Trophoblast cell (in vitro differentiated cells and primary cell): ENCODE results near the gene GNL2.

Experiments used
- DNase-seq, 2 donors: peaks; one replicate each; pipeline ENCODE4 v3.0.0-alpha.2; 2016
- H2AFZ ChIP-seq: 2 replicates; pipeline ENCODE4 v1.6.1; 2013; ENCODE audit warnings: low read length, moderate library complexity, mild to moderate bottlenecking; ENCODE audit not compliant: insufficient read depth, poor library complexity
- H2AK5ac ChIP-seq: 2 replicates; pipeline ENCODE4 v1.6.1; 2013; ENCODE audit warnings: mild to moderate bottlenecking, low read length
- H2BK120ac ChIP-seq: 2 replicates; pipeline ENCODE4 v1.6.1; 2013; ENCODE audit warnings: low read length, mild to moderate bottlenecking, moderate library complexity; ENCODE audit not compliant: insufficient read depth, poor library complexity
- H2BK12ac ChIP-seq: 2 replicates; pipeline ENCODE4 v1.6.1; 2013; ENCODE audit warnings: mild to moderate bottlenecking, low read length, moderate library complexity
- H2BK5ac ChIP-seq: 2 replicates; pipeline ENCODE4 v1.6.1; 2013; ENCODE audit warnings: low read length, low read depth, moderate library complexity, mild to moderate bottlenecking; ENCODE audit not compliant: poor library complexity
- H3K14ac ChIP-seq: 2 replicates; pipeline ENCODE4 v1.6.1; 2013; ENCODE audit warnings: mild to moderate bottlenecking, low read length
- H3K18ac ChIP-seq: 2 replicates; pipeline ENCODE4 v1.6.1; 2013; ENCODE audit warnings: mild to moderate bottlenecking, low read length
- H3K23ac ChIP-seq: 2 replicates; pipeline ENCODE4 v1.6.1; 2013; ENCODE audit warnings: low read length
- H3K27ac ChIP-seq: 2 replicates; pipeline ENCODE4 v1.5.1; 2013; ENCODE audit warnings: low read depth, mild to moderate bottlenecking, inconsistent platforms, low read length, moderate library complexity
- H3K27me3 ChIP-seq: 2 replicates; pipeline ENCODE4 v1.6.1; 2013; ENCODE audit warnings: inconsistent platforms, mild to moderate bottlenecking, low read length, moderate library complexity; ENCODE audit not compliant: insufficient read depth
- H3K36me3 ChIP-seq, 2 experiments: 1 replicate in 1 of 2; 2 replicates in 1 of 2; pipeline ENCODE4 v1.6.1; 2013; ENCODE audit warnings: low read length in 2 of 2, mild to moderate bottlenecking in 2 of 2, moderate library complexity in 1 of 2; ENCODE audit not compliant: insufficient read depth in 2 of 2, control insufficient read depth in 1 of 2
- H3K4ac ChIP-seq: 2 replicates; pipeline ENCODE4 v1.6.1; 2013; ENCODE audit warnings: low read depth, mild to moderate bottlenecking, low read length, moderate library complexity
- H3K4me1 ChIP-seq, 2 experiments: 1 replicate in 1 of 2; 2 replicates in 1 of 2; pipeline ENCODE4 v1.6.1; 2013; ENCODE audit warnings: low read length in 2 of 2, mild to moderate bottlenecking in 2 of 2, moderate library complexity in 1 of 2; ENCODE audit not compliant: insufficient read depth in 2 of 2, control insufficient read depth in 1 of 2
- H3K4me2 ChIP-seq: 2 replicates; pipeline ENCODE4 v1.6.1; 2013; ENCODE audit warnings: inconsistent platforms, mild to moderate bottlenecking, low read length, moderate library complexity
- H3K4me3 ChIP-seq: 2 replicates; pipeline ENCODE4 v1.5.1; 2013; ENCODE audit warnings: mild to moderate bottlenecking, low read depth, low read length, inconsistent platforms
- H3K79me1 ChIP-seq: one replicate; pipeline ENCODE4 v1.6.1; 2013; ENCODE audit warnings: low read length
- H3K79me2 ChIP-seq: 2 replicates; pipeline ENCODE4 v1.6.1; 2013; ENCODE audit warnings: low read length, mild to moderate bottlenecking; ENCODE audit not compliant: control insufficient read depth, insufficient read depth, poor library complexity
- H3K9ac ChIP-seq: 2 replicates; pipeline ENCODE4 v1.6.1; 2013; ENCODE audit warnings: mild to moderate bottlenecking, low read length
- H3K9me3 ChIP-seq: 2 replicates; pipeline ENCODE4 v1.6.1; 2013; ENCODE audit warnings: low read depth, mild to moderate bottlenecking, control low read depth, inconsistent platforms, low read length; ENCODE audit not compliant: insufficient read depth
- H4K12ac ChIP-seq: 2 replicates; pipeline ENCODE4 v1.6.1; 2013; ENCODE audit warnings: low read depth, mild to moderate bottlenecking, low read length, moderate library complexity
- H4K8ac ChIP-seq: 2 replicates; pipeline ENCODE4 v1.6.1; 2013; ENCODE audit warnings: low read depth, mild to moderate bottlenecking, low read length, moderate library complexity
- H4K91ac ChIP-seq: one replicate; pipeline ENCODE4 v1.6.1; 2013; ENCODE audit warnings: low read depth, mild to moderate bottlenecking, low read length, moderate library complexity
- WGBS: extraction: QIAGEN DNeasy Blood & Tissue Kit; methylation state at CpG from one replicate; pipeline ENCODE4 v1.1.7; 2013; ENCODE audit warnings: missing lambda C conversion rate; ENCODE audit not compliant: insufficient read length, insufficient coverage; ENCODE audit errors: extremely low coverage; 5-methylcytosine and 5-hydroxymethylcytosine counted together

The GNL2 gene

GRCh38 chr1:37630426-37631028 lies 34.8 kb upstream of the GNL2 start:
- no peak overlapping the region for H3K4ac ChIP-seq
- H2AK5ac ChIP-seq: no peak overlapping the region
- H3K36me3 ChIP-seq: no peaks in the 10 kb centered on the region
- peaks cover 0 to 5% of the 10 kb centered on the region in 2 experiments for H3K4me1 ChIP-seq
- H4K91ac ChIP-seq: no peak overlapping the region
- no peak overlapping the region for H3K23ac ChIP-seq
- no CpG with 5 or more reads among the region's 15 CpGs for WGBS
- no peaks in the 10 kb centered on the region for H3K79me2 ChIP-seq
- H3K4me3 ChIP-seq: no peak overlapping the region
- no peak overlapping the region for H3K14ac ChIP-seq
- DNase-seq: no peak
- no peak overlapping the region for H2BK12ac ChIP-seq
- peaks cover 8% of the 10 kb centered on the region for H3K9me3 ChIP-seq
- H3K18ac ChIP-seq: no peak overlapping the region
- H3K27ac ChIP-seq: no peak overlapping the region
- no peak overlapping the region for H3K4me2 ChIP-seq
- H3K79me1 ChIP-seq: no peaks in the 10 kb centered on the region
- no peak overlapping the region for H2BK5ac ChIP-seq
- no peak overlapping the region for H2BK120ac ChIP-seq
- H3K27me3 ChIP-seq: peaks cover 58% of the 10 kb centered on the region
- H3K9ac ChIP-seq: no peak overlapping the region
- H4K12ac ChIP-seq: no peak overlapping the region
- H4K8ac ChIP-seq: no peak overlapping the region
- H2AFZ ChIP-seq: no peak overlapping the region

GRCh38 chr1:37629726-37630425 lies 34.1 kb upstream of the GNL2 start:
- no peak overlapping the region for H3K4me2 ChIP-seq

DNA sequence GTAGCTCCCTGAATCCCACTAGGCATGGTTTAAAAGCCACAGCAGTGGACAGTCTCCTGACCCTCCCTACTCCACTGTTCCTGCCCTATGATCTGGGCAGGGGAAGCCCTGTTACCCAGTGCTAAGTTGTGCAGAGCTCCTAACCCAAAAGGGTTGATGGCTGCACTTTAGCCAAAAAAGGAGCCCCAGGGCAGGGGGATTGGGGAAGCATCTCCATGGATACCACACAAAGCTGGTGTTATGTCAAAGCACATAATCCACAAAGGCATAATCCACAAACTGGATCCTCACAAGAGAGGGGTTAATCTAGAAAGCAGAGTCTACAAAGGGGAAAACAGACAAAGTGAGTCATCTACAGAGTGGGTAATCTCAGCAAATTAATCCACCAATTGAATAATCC lies 33.3 kb upstream of the GNL2 start:
- Histone ChIP-seq H4K8ac (no peak overlapping the region), H3K4me3 (no peak overlapping the region), H2BK5ac (no peak overlapping the region), H3K79me1 (no peaks in the 10 kb centered on the region), H3K4me2 (no peak overlapping the region), H2BK120ac (no peak overlapping the region), H3K9me3 (peaks cover 6% of the 10 kb centered on the region), H3K4ac (no peak overlapping the region), H3K23ac (no peak overlapping the region), H4K91ac (no peak overlapping the region), H4K12ac (no peak overlapping the region), H3K4me1 (peaks cover 0 to 3% of the 10 kb centered on the region in 2 experiments), H2BK12ac (no peak overlapping the region), H3K27me3 (peaks cover 43% of the 10 kb centered on the region), H3K27ac (no peak overlapping the region), H2AFZ (no peak overlapping the region), H3K79me2 (no peaks in the 10 kb centered on the region), H3K18ac (no peak overlapping the region), H3K9ac (no peak overlapping the region), H3K14ac (no peak overlapping the region), H3K36me3 (no peaks in the 10 kb centered on the region), H2AK5ac (no peak overlapping the region)
- no peak for DNase-seq

More at GRCh38 chr1:37629726-37630425, 34.1 kb upstream of the GNL2 start:
- H3K27ac ChIP-seq: no peak overlapping the region
- WGBS: no CpG with 5 or more reads among the region's 7 CpGs
- H2AFZ ChIP-seq: no peak overlapping the region
- no peak overlapping the region for H3K4ac ChIP-seq
- H3K27me3 ChIP-seq: peaks cover 52% of the 10 kb centered on the region
- H3K36me3 ChIP-seq: no peaks in the 10 kb centered on the region
- H2AK5ac ChIP-seq: no peak overlapping the region
- no peak overlapping the region for H4K8ac ChIP-seq
- no peak overlapping the region for H3K18ac ChIP-seq
- no peak overlapping the region for H2BK12ac ChIP-seq
- H3K4me3 ChIP-seq: no peak overlapping the region
- no peak overlapping the region for H2BK120ac ChIP-seq
- no peak overlapping the region for H3K9ac ChIP-seq
- H3K14ac ChIP-seq: no peak overlapping the region
- no peaks in the 10 kb centered on the region for H3K79me1 ChIP-seq
- H3K79me2 ChIP-seq: no peaks in the 10 kb centered on the region
- no peak overlapping the region for H4K91ac ChIP-seq
- H3K23ac ChIP-seq: no peak overlapping the region
- H3K9me3 ChIP-seq: peaks cover 8% of the 10 kb centered on the region
- no peak overlapping the region for H2BK5ac ChIP-seq
- no peak overlapping the region for H4K12ac ChIP-seq
- no peak for DNase-seq
- H3K4me1 ChIP-seq: peaks cover 0 to 5% of the 10 kb centered on the region in 2 experiments

GRCh38 chr1:37628026-37628556 lies 32.4 kb upstream of the GNL2 start:
- H3K4ac ChIP-seq: no peak overlapping the region
- WGBS: no CpG with 5 or more reads among the region's 8 CpGs
- H3K9me3 ChIP-seq: peaks cover 2% of the 10 kb centered on the region
- H3K79me1 ChIP-seq: no peaks in the 10 kb centered on the region
- no peak overlapping the region for H2BK120ac ChIP-seq
- no peaks in the 10 kb centered on the region for H3K36me3 ChIP-seq
- H4K8ac ChIP-seq: no peak overlapping the region
- H3K14ac ChIP-seq: no peak overlapping the region
- H3K27ac ChIP-seq: no peak overlapping the region
- no peak overlapping the region for H3K9ac ChIP-seq
- H2AK5ac ChIP-seq: no peak overlapping the region
- no peak overlapping the region for H3K4me3 ChIP-seq
- H2BK12ac ChIP-seq: no peak overlapping the region
- DNase-seq: no peak
- H2AFZ ChIP-seq: no peak overlapping the region
- H3K4me1 ChIP-seq: no peaks in the 10 kb centered on the region
- peaks cover 34% of the 10 kb centered on the region for H3K27me3 ChIP-seq
- no peak overlapping the region for H3K4me2 ChIP-seq
- no peak overlapping the region for H2BK5ac ChIP-seq
- no peaks in the 10 kb centered on the region for H3K79me2 ChIP-seq
- no peak overlapping the region for H3K18ac ChIP-seq
- H4K91ac ChIP-seq: no peak overlapping the region
- H4K12ac ChIP-seq: no peak overlapping the region
- no peak overlapping the region for H3K23ac ChIP-seq
